ENCODE results near the gene PHKG1. TPM values are rescaled to one million over a fixed set of nuclear protein-coding genes. Genes with fewer than 3 reads are reported as not detected.
A peak's percentile ranks its signal among the peaks of the same experiment; 100 is the strongest.

The PHKG1 gene
- total and polyA plus RNA-seq, 2 of the 4 experiments (the other 2 are of a cell fraction), result 0.62 to 0.72 TPM

- TF ChIP-seq CEBPB (IDR thresholded peaks at IDR 0.05; ENCODE audit: low read depth, low read length) (peak; percentile 98), NFE2L2 (IDR thresholded peaks at IDR 0.05; ENCODE audit: low read depth, low read length) (no peak), CHD1 (IDR thresholded peaks at IDR 0.05; ENCODE audit: low read depth, low read length) (no peak)
These were observed 28.7 kb downstream of the PHKG1 start, which contains the start of gene SUMF2 (continued) for GRCh38 chr7:56063882-56064625.

GRCh38 chr7:56063500-56063881 lies 29.3 kb downstream of the PHKG1 start:
- Histone ChIP-seq H3K4me1 (ENCODE audit: control insufficient read depth, insufficient read depth, low read length) (peaks cover 9% of the 10 kb centered on the region), H3K9ac (ENCODE audit: low read depth, low read length) (peak overlapping the region; percentile 33; the same call in 1 of the 2 replicates), H2BK15ac (ENCODE audit: low read depth, low read length) (no peak overlapping the region), H2AK9ac (replicated peaks; ENCODE audit: low read depth, low read length, poor library complexity) (no peak overlapping the region), H3K4ac (ENCODE audit: low read depth, low read length) (peak overlapping the region; percentile 9; the same call in 1 of the 2 replicates), H4K91ac (ENCODE audit: insufficient read depth, low read depth, low read length) (peak overlapping the region; percentile 35; the same call in 1 of the 2 replicates), H3K36me3 (ENCODE audit: control insufficient read depth, insufficient read depth, low read length) (peaks cover 18% of the 10 kb centered on the region), H4K20me1 (ENCODE audit: insufficient read depth, low read length) (peaks cover 17% of the 10 kb centered on the region; the same call in 1 of the 2 replicates), H2BK5ac (ENCODE audit: low read depth, low read length, poor library complexity, severe bottlenecking) (peak overlapping the region; percentile 77), H2BK20ac (ENCODE audit: low read depth, low read length) (peak overlapping the region; percentile 12; the same call in 1 of the 2 replicates), H3K9me3 (ENCODE audit: control insufficient read depth, insufficient read depth, low read length) (no peaks in the 10 kb centered on the region), H3K4me3 (ENCODE audit: insufficient read depth, low read depth, low read length) (no peak overlapping the region), H2AK5ac (ENCODE audit: low read depth, low read length) (peak overlapping the region; percentile 15; the same call in 1 of the 2 replicates), H3K4me2 (ENCODE audit: low read depth, low read length) (no peak overlapping the region; the same call in 1 of the 2 replicates), H4K5ac (ENCODE audit: low read depth, low read length) (peak overlapping the region; percentile 28; the same call in 1 of the 2 replicates), H3K27me3 (ENCODE audit: control insufficient read depth, insufficient read depth, low read length) (no peaks in the 10 kb centered on the region), H3K27ac (ENCODE audit: insufficient read depth, low read length) (peak overlapping the region; percentile 59), H3K9me1 (ENCODE audit: insufficient read depth, low read length) (no peaks in the 10 kb centered on the region), H3K14ac (replicated peaks; ENCODE audit: low read depth, low read length) (0 out of 2 replicates have a peak overlapping the region, but pooled peaks have one; percentile 36), H3K23ac (ENCODE audit: low read depth, low read length) (peak overlapping the region; percentile 47; the same call in 1 of the 2 replicates), H3K79me1 (ENCODE audit: low read depth in 1 of 2, low read length in 2 of 2) (peaks cover 12 to 33% of the 10 kb centered on the region in 2 experiments), H2BK120ac (ENCODE audit: low read depth, low read length) (peak overlapping the region; percentile 56; the same call in 1 of the 2 replicates), H4K8ac (ENCODE audit: low read depth in 2 of 2, low read length in 2 of 2) (peak overlapping the region; percentile 3 to 94; a peak in 3 of 4 replicates), H2AFZ (replicated peaks; ENCODE audit: low read length, poor library complexity) (no peak overlapping the region), H3K18ac (ENCODE audit: low read depth, low read length) (no peak overlapping the region; the same call in 1 of the 2 replicates), H3K56ac (ENCODE audit: extremely low read depth, insufficient read depth, low read length) (no peak overlapping the region)
- ChIA-PET CTCF (interaction anchor here (0.6 kb wide), 1 partner anchor 75 kb away, joined by 3 read pairs; no protein-coding TSS in a partner anchor), POLR2A (ENCODE audit: unreplicated experiment) (no interaction called here)
- DNase-seq, result no peak
- intact Hi-C loops (cut with micrococcal nuclease), result loop anchor here (2.0 to 5.0 kb wide), 2 partner anchors 17 to 36 kb away; no protein-coding TSS in a partner anchor
- WGBS, 2 experiments (ENCODE audit: extremely low coverage in 2 of 2, insufficient read length in 1 of 2), result no CpG with 5 or more reads among the region's 7 CpGs
- dilution Hi-C loops (cut with HindIII; ENCODE audit: low sequenced_read_pairs, unreplicated experiment), result no loop called here
- no peak for ATAC-seq (ENCODE audit: low read depth)
- TSS peak; percentile 82 for BruUV-seq (replicated peaks)
- in situ Hi-C loops (cut with MboI; ENCODE audit: low sequenced_read_pairs), result no loop called here
- TF ChIP-seq MAFK (IDR thresholded peaks at IDR 0.05; ENCODE audit: low read depth, low read length) (no peak), USF2 (IDR thresholded peaks at IDR 0.05; ENCODE audit: low read depth, low read length) (no peak), BHLHE40 (IDR thresholded peaks at IDR 0.05; ENCODE audit: low read depth, low read length) (no peak), ELK1 (IDR thresholded peaks at IDR 0.05; ENCODE audit: borderline replicate concordance, low read depth, low read length) (no peak), CTCF (conservative IDR thresholded peaks at IDR 0.05; ENCODE audit: low read depth, low read length) (no peak), SMC3 (IDR thresholded peaks at IDR 0.05; ENCODE audit: low read depth, low read length) (no peak), CHD1 (IDR thresholded peaks at IDR 0.05; ENCODE audit: low read depth, low read length) (no peak), CEBPB (IDR thresholded peaks at IDR 0.05; ENCODE audit: low read depth, low read length) (no peak), NFE2L2 (IDR thresholded peaks at IDR 0.05; ENCODE audit: low read depth, low read length) (no peak), MAZ (IDR thresholded peaks at IDR 0.05; ENCODE audit: borderline replicate concordance, low read depth, low read length) (no peak)
